ENCODE results near the gene CPNE9.

Gene CPNE9

DNA sequence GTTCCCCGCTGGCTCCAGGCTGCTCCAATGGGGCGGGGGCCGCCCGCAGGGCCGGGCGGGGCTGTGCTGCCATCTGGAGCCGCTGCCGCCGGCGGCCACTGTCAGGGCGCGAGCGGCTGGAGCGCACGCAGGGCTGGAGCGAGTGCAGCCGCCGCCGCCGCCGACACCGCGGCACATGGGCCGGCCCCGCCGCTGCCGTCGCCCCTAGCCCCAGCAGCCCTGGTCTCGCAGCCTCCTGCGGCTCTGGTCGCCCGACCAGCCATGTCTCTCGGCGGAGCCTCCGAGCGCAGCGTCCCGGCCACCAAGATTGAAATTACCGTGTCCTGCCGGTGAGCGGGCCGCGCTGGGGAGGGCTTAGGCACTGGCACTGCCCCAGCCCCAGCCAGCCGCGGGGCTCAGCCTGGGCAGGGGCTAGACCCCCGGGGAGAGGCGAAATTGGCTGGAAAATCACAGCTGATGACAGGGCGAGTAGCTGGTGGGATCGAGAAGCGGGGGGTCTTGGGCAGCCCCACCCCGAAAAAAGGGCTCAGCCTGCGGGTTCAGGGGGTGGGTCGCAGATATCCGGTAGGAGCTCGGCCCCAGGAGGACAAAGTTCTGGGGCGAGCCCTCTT lies at the start of gene CPNE9:
Gene CPNE9, plus strand, starts transcription at position 98 of the 611 bp plus-strand sequence. Its CDS starts 164 bp downstream, at position 262.
- no peak for TF ChIP-seq CTCF (IDR thresholded peaks at IDR 0.05; ENCODE audit: control insufficient read depth, insufficient read depth, low read depth, low read length, missing control alignments)
- peak within 1 kb of the TSS; percentile 23 for H3K4me3 ChIP-seq (ENCODE audit: control insufficient read depth, low read depth, low read length)
- DNase-seq (ENCODE audit: low read depth): no peak

- no peak for DNase-seq (ENCODE audit: low read depth)
- H3K4me3 ChIP-seq (ENCODE audit: control insufficient read depth, low read depth, low read length): no peak overlapping the region
- TF ChIP-seq CTCF (IDR thresholded peaks at IDR 0.05; ENCODE audit: control insufficient read depth, insufficient read depth, low read depth, low read length, missing control alignments): no peak
These were observed 43.8 kb upstream of the CPNE9 start for GRCh38 chr3:9659849-9660248.

GRCh38 chr3:9660972-9661371 lies 42.7 kb upstream of the CPNE9 start:
- no peak for TF ChIP-seq CTCF (IDR thresholded peaks at IDR 0.05; ENCODE audit: control insufficient read depth, insufficient read depth, low read depth, low read length, missing control alignments)
- no peak overlapping the region for H3K4me3 ChIP-seq (ENCODE audit: control insufficient read depth, low read depth, low read length)
- no peak for DNase-seq (ENCODE audit: low read depth)

DNA sequence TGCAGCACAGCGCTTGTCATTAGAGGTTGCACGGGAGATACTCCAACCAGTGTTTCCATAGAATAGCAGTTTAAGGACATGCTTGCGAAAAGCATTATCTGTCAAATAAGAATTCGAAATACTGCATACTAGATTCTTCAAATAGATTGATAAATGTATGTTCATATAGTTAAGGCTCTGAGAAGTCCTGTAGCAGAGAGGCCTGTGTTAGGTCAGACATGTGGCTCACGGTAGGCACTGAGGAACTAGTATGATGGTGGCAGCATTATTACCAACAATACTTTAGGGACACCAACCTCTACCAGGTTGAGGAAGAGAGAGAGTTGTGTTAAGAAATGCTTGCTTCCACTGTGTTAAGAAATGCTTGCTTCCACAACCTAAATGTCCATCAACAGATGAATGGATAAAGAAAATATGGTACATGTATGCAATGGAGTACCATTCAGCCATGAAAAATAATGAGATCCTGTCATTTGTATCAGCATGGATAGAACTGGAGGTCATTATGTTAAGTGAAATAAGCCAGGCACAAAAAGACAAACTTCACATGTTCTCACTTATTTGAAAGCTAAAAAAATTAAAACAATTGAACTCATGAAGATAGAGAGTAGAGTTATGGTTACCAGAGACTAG lies 39.4 kb upstream of the CPNE9 start:
- no peak for DNase-seq (ENCODE audit: low read depth)
- H3K4me3 ChIP-seq (ENCODE audit: control insufficient read depth, low read depth, low read length): no peak overlapping the region
- no peak for TF ChIP-seq CTCF (IDR thresholded peaks at IDR 0.05; ENCODE audit: control insufficient read depth, insufficient read depth, low read depth, low read length, missing control alignments)

DNA sequence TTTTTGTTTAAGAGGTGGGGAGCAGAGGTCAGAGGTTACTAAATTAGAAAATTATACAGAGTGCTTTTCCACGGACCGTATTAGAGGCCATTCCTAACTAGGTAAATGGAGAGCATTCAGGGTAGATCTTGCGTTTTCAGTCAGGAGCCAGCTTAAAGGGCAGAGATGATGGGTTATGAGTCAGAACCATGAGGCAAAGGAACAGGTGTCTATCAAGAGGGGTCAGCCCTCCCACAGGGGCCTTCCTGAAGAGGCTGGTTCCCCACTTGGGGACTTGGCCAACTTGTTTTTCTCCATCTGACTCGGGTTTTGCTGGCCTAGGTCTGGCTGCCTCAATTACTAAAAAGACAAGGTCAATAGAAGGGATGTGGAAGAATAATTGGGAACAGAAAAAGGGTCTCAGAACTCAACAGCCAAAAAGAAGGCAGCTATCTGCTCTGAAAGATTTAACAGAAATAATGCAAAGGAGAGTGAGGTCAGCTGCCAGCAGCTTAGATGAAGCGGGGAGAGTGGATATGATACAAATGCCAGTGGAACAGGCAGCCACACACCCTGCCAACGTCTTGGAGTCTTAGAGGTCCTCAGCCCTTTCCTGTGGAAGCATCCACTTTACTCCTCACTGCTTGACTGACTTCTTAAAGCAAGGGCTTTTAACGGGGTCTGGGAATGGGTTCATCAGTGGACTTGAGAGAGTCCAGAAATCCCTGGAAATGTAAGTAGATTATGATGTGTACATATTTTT lies 36.8 kb upstream of the CPNE9 start:
- DNase-seq (ENCODE audit: low read depth): no peak
- no peak overlapping the region for H3K4me3 ChIP-seq (ENCODE audit: control insufficient read depth, low read depth, low read length)
- TF ChIP-seq CTCF (IDR thresholded peaks at IDR 0.05; ENCODE audit: control insufficient read depth, insufficient read depth, low read depth, low read length, missing control alignments): no peak

DNA sequence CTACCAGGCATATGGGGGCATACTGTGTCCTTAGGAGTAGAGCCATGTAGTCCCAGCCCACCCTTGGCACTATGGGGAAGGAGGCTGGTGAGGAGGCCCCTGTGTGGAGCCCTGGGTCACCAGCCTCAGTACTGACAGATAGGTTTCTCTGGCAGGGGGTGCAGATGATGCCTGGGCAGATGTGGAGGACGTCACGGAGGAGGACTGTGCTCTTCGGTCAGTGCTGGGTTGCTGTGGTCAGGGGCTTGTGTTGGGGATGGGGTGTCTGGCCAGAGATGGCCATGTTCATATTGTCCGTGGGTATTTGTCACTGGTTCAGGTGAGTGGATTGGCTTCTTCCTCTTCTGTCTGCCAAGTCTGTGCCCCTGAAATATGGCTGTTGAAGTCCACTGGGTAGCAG lies 34.4 kb upstream of the CPNE9 start:
- DNase-seq (ENCODE audit: low read depth): no peak
- TF ChIP-seq CTCF (IDR thresholded peaks at IDR 0.05; ENCODE audit: control insufficient read depth, insufficient read depth, low read depth, low read length, missing control alignments): no peak
- H3K4me3 ChIP-seq (ENCODE audit: control insufficient read depth, low read depth, low read length): no peak overlapping the region

All from AG09309 (cell line).